IMR-90 (cell line): ENCODE measurements around the gene PPAN. TPM values are rescaled to one million over a fixed set of nuclear protein-coding genes. Genes with fewer than 3 reads are reported as not detected.

Source experiments
- ATAC-seq: fragments of 200-7000 bp; cut with Tn5 transposase; 2 replicates; pipeline ENCODE4 v1.9.1; 2020; ENCODE audit warnings: low read depth, mild to moderate bottlenecking, moderate library complexity
- BruUV-seq: library from RNA; stranded (reverse); fragments of 400-500 nt; replicated peaks from 2 replicates; lab custom pipeline; 2021; lab: Mats Ljungman, UMichigan
- CTCF ChIA-PET: fragments of 300-600 bp; formaldehyde crosslinking; extraction: SDS; loops from one replicate; lab custom pipeline; 2021; ENCODE audit warnings: antibody characterized with exemption; lab: Yijun Ruan, JAX
- POLR2A ChIA-PET: fragments of 300-600 bp; sonication (Branson Sonifier 250); formaldehyde crosslinking; loops from one replicate; lab custom pipeline; 2022; ENCODE audit warnings: antibody characterized with exemption; ENCODE audit not compliant: unreplicated experiment; lab: Charles Lee
- DNase-seq: peaks from one replicate; pipeline ENCODE4 v3.0.0; 2013
- H2AFZ ChIP-seq: replicated peaks from 2 replicates; pipeline ENCODE3; 2013; ENCODE audit warnings: low read length, mild to moderate bottlenecking; ENCODE audit not compliant: poor library complexity
- H2AK5ac ChIP-seq: 2 replicates; pipeline ENCODE4 v1.6.1; 2013; ENCODE audit warnings: low read depth, low read length, inconsistent platforms
- H2AK9ac ChIP-seq: replicated peaks from 2 replicates; pipeline ENCODE3; 2013; ENCODE audit warnings: mild to moderate bottlenecking, low read depth, low read length, moderate library complexity; ENCODE audit not compliant: poor library complexity
- H2BK120ac ChIP-seq: 2 replicates; pipeline ENCODE4 v1.6.1; 2013; ENCODE audit warnings: low read depth, low read length, inconsistent platforms
- H2BK15ac ChIP-seq: 3 replicates; pipeline ENCODE4 v1.6.1; 2013; ENCODE audit warnings: low read depth, low read length, inconsistent platforms
- H2BK20ac ChIP-seq: 2 replicates; pipeline ENCODE4 v1.6.1; 2013; ENCODE audit warnings: low read depth, mild to moderate bottlenecking, inconsistent platforms, low read length, moderate library complexity
- H2BK5ac ChIP-seq: 2 replicates; pipeline ENCODE4 v1.6.1; 2013; ENCODE audit warnings: mild to moderate bottlenecking, low read depth, low read length, inconsistent platforms; ENCODE audit not compliant: poor library complexity, severe bottlenecking
- H3K14ac ChIP-seq: replicated peaks from 2 replicates; pipeline ENCODE4 v1.6.1; 2013; ENCODE audit warnings: low read depth, low read length, inconsistent platforms
- H3K18ac ChIP-seq: 2 replicates; pipeline ENCODE4 v1.6.1; 2013; ENCODE audit warnings: low read depth, low read length, control low read depth
- H3K23ac ChIP-seq: 2 replicates; pipeline ENCODE4 v1.6.1; 2013; ENCODE audit warnings: low read depth, low read length, inconsistent platforms
- H3K27ac ChIP-seq: 2 replicates; pipeline ENCODE4 v1.5.1; 2013; ENCODE audit warnings: mild to moderate bottlenecking, control low read depth, low read length; ENCODE audit not compliant: insufficient read depth
- H3K27me3 ChIP-seq: 2 replicates; pipeline ENCODE4 v1.6.1; 2013; ENCODE audit warnings: low read length; ENCODE audit not compliant: control insufficient read depth, insufficient read depth
- H3K36me3 ChIP-seq: 2 replicates; pipeline ENCODE4 v1.6.1; 2013; ENCODE audit warnings: low read length, mixed read lengths; ENCODE audit not compliant: control insufficient read depth, insufficient read depth
- H3K4ac ChIP-seq: 2 replicates; pipeline ENCODE4 v1.6.1; 2013; ENCODE audit warnings: low read depth, low read length, inconsistent platforms
- H3K4me1 ChIP-seq: 2 replicates; pipeline ENCODE4 v1.6.1; 2013; ENCODE audit warnings: low read length, mixed read lengths; ENCODE audit not compliant: control insufficient read depth, insufficient read depth
- H3K4me2 ChIP-seq: 2 replicates; pipeline ENCODE4 v1.6.1; 2013; ENCODE audit warnings: low read depth, mild to moderate bottlenecking, control low read depth, low read length, moderate library complexity
- H3K4me3 ChIP-seq: 2 replicates; pipeline ENCODE4 v1.5.1; 2013; ENCODE audit warnings: low read depth, mild to moderate bottlenecking, control low read depth, low read length, moderate library complexity; ENCODE audit not compliant: insufficient read depth
- H3K56ac ChIP-seq: 2 replicates; pipeline ENCODE4 v1.6.1; 2013; ENCODE audit warnings: low read length, inconsistent platforms; ENCODE audit not compliant: insufficient read depth; ENCODE audit errors: extremely low read depth
- H3K79me1 ChIP-seq, 2 experiments: 2 replicates each; pipeline ENCODE4 v1.6.1; 2013; ENCODE audit warnings: low read length in 2 of 2, inconsistent platforms in 1 of 2, low read depth in 1 of 2
- H3K9ac ChIP-seq: 2 replicates; pipeline ENCODE4 v1.6.1; 2013; ENCODE audit warnings: low read depth, low read length, control low read depth
- H3K9me1 ChIP-seq: 2 replicates; pipeline ENCODE4 v1.6.1; 2013; ENCODE audit warnings: low read length, inconsistent platforms; ENCODE audit not compliant: insufficient read depth
- H3K9me3 ChIP-seq: 2 replicates; pipeline ENCODE4 v1.6.1; 2013; ENCODE audit warnings: low read length; ENCODE audit not compliant: control insufficient read depth, insufficient read depth
- H4K20me1 ChIP-seq: 2 replicates; pipeline ENCODE4 v1.6.1; 2013; ENCODE audit warnings: low read length, inconsistent platforms; ENCODE audit not compliant: insufficient read depth
- H4K5ac ChIP-seq: 2 replicates; pipeline ENCODE4 v1.6.1; 2013; ENCODE audit warnings: mild to moderate bottlenecking, low read depth, low read length, control low read depth
- H4K8ac ChIP-seq, 2 experiments: 2 replicates each; pipeline ENCODE4 v1.6.1; 2013; ENCODE audit warnings: low read depth in 2 of 2, low read length in 2 of 2, control low read depth in 1 of 2, inconsistent platforms in 1 of 2
- H4K91ac ChIP-seq: 2 replicates; pipeline ENCODE4 v1.6.1; 2013; ENCODE audit warnings: low read depth, low read length, inconsistent platforms; ENCODE audit not compliant: insufficient read depth
- BHLHE40 ChIP-seq: fragments of 150-350 bp; IDR thresholded peaks from 2 replicates; pipeline ENCODE4 v1.6.1; 2016; ENCODE audit warnings: mild to moderate bottlenecking, low read depth, low read length
- CEBPB ChIP-seq: IDR thresholded peaks from 2 replicates; pipeline ENCODE4 v1.6.1; 2012; ENCODE audit warnings: low read depth, low read length, improper control_type of control experiment
- ELK1 ChIP-seq: fragments of 150-350 bp; IDR thresholded peaks from 2 replicates; pipeline ENCODE4 v1.6.1; 2016; ENCODE audit warnings: low read depth, mild to moderate bottlenecking, low read length, moderate library complexity, borderline replicate concordance
- RAD21 ChIP-seq: IDR thresholded peaks from 2 replicates; pipeline ENCODE4 v1.6.1; 2012; ENCODE audit warnings: low read length, improper control_type of control experiment
- RFX5 ChIP-seq: IDR thresholded peaks from 2 replicates; pipeline ENCODE4 v1.8.0; 2012; ENCODE audit warnings: low read depth, mild to moderate bottlenecking, low read length, moderate library complexity
- WGBS, 2 experiments: methylation state at CpG; one replicate each; pipeline versions ENCODE4 v1.1.5 to v1.1.7; 2013; ENCODE audit warnings: missing lambda C conversion rate in 2 of 2; ENCODE audit not compliant: insufficient read length in 1 of 2; ENCODE audit errors: extremely low coverage in 2 of 2; 5-methylcytosine and 5-hydroxymethylcytosine counted together
- dilution Hi-C: fragments of 300-500 bp; cut with HindIII; formaldehyde crosslinking; loops from one replicate; pipeline ENCODE4 v1.14.3; 2018; ENCODE audit warnings: low sequenced_read_pairs; ENCODE audit not compliant: unreplicated experiment
- in situ Hi-C: fragments of 300-500 bp; cut with MboI; formaldehyde crosslinking; loops from 3 replicates; pipeline ENCODE4 v1.14.3; 2019; ENCODE audit warnings: low sequenced_read_pairs, inconsistent platforms, mixed read lengths
- intact Hi-C: fragments of 100-400 bp; cut with micrococcal nuclease; formaldehyde crosslinking; loops from 2 replicates; pipeline ENCODE4 v1.10.0; 2022
- polyA plus RNA-seq, 3 experiments: library from polyadenylated mRNA; depleted of rRNA; stranded (reverse); fragments of >200 nt; gene quantifications; 2 replicates each; pipeline ENCODE4 v1.2.3, GENCODE V29; 2012; ENCODE audit warnings: low replicate concordance in 1 of 3
- total RNA-seq: library from RNA; depleted of rRNA; stranded (reverse); fragments of >200 nt; gene quantifications from 2 replicates; pipeline ENCODE4 v1.2.3, GENCODE V29; 2012

Gene PPAN
- total and polyA plus RNA-seq, 2 of the 4 experiments (the other 2 are of a cell fraction): 24.0 to 41.6 TPM

GRCh38 chr19:10124429-10124828, 18.3 kb downstream of the PPAN start:
- TF ChIP-seq RAD21 (no peak), RFX5 (no peak), ELK1 (no peak), CEBPB (no peak), BHLHE40 (no peak)
- Histone ChIP-seq H2BK15ac (no peak overlapping the region), H3K27me3 (no peaks in the 10 kb centered on the region), H3K9me1 (no peaks in the 10 kb centered on the region), H3K79me1 (peaks cover 1 to 2% of the 10 kb centered on the region in 2 experiments), H3K27ac (no peak overlapping the region), H2BK5ac (no peak overlapping the region), H2AFZ (no peak overlapping the region), H4K5ac (no peak overlapping the region), H3K4ac (no peak overlapping the region), H4K91ac (no peak overlapping the region), H3K4me3 (no peak overlapping the region), H3K36me3 (peaks cover 6% of the 10 kb centered on the region), H4K20me1 (no peaks in the 10 kb centered on the region), H3K14ac (no peak overlapping the region), H2BK120ac (no peak overlapping the region), H3K9me3 (no peaks in the 10 kb centered on the region), H4K8ac (no peak overlapping the region), H3K4me1 (peaks cover 4% of the 10 kb centered on the region; the same call in 1 of the 2 replicates), H2AK5ac (no peak overlapping the region), H3K9ac (no peak overlapping the region), H3K23ac (no peak overlapping the region), H2BK20ac (no peak overlapping the region), H3K18ac (no peak overlapping the region), H3K56ac (no peak overlapping the region), H3K4me2 (no peak overlapping the region), H2AK9ac (no peak overlapping the region)
- 100% methylated on average over 4 of the region's 7 CpGs; no CpG with 5 or more reads in 1 of the 2 experiments for WGBS, 2 experiments
- in situ Hi-C loops: no loop called here
- no peak for DNase-seq
- intact Hi-C loops: no loop called here
- ChIA-PET POLR2A (no interaction called here), CTCF (interaction anchor here (0.9 kb wide), 1 partner anchor 31 kb away, joined by 4 read pairs; no protein-coding TSS in a partner anchor)
- dilution Hi-C loops: no loop called here
- ATAC-seq: no peak
- no TSS peak for BruUV-seq
